ENCODE results near the gene LSMEM2. TPM values are rescaled to one million over a fixed set of nuclear protein-coding genes. Genes with fewer than 3 reads are reported as not detected.

Gene LSMEM2
- total RNA-seq, 1 donor from 2014 or later = not detected

GRCh38 chr3:50319181-50319893, 40.5 kb downstream of the LSMEM2 start:
- no peaks in the 10 kb centered on the region for H3K27me3 Mint-ChIP-seq (ENCODE audit: low read depth)

DNA sequence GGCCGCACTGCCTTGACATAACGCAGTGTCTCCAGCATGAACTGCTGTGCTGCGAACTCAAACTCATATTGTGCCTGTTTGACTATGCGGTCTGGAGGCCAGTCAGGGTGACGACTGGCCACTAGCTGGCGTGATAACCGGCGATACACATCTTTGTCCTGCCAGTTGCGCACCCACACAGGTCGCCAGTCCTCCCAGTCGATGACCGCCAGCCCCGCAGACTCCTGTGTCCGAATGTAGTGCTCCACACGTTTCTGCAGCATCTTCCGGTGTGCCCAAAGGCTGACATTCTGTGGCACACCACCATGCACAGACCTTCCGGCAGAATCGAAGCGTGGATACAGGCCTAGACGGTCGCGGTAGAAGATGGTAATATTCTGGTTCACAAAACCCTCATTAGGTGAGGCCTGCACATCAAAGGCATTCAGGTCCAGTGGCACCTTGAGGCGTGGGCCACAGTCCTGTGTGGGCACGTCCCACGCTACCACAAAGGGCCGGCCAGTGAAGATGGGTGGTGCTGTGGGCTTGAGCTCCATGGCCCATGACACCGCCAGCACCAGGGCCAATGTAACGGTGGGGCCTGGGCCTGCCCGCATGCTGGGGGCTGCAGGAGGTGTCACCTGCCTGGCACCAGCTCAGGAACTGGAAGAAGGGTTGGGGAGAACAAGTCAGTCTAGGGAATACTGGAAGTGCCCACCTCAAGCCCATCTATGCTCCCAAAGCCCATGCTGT, 41.2 kb downstream of the LSMEM2 start:
- Mint-ChIP-seq H3K9me3 (ENCODE audit: low read depth) (no peaks in the 10 kb centered on the region), H3K4me3 (ENCODE audit: unreplicated experiment) (peak overlapping the region; percentile 86), H3K36me3 (ENCODE audit: low read depth) (peaks cover 8% of the 10 kb centered on the region), H3K27ac (ENCODE audit: unreplicated experiment) (no peak overlapping the region), H3K4me1 (ENCODE audit: low read depth) (peaks cover 51% of the 10 kb centered on the region), H3K27me3 (ENCODE audit: low read depth) (no peaks in the 10 kb centered on the region)
- no peak for DNase-seq (ENCODE audit: low spot score)
- no peak for TF ChIP-seq CTCF (IDR thresholded peaks at IDR 0.05)

More at GRCh38 chr3:50319181-50319893, 40.5 kb downstream of the LSMEM2 start:
- Mint-ChIP-seq H3K9me3 (ENCODE audit: low read depth) (no peaks in the 10 kb centered on the region), H3K36me3 (ENCODE audit: low read depth) (peaks cover 8% of the 10 kb centered on the region), H3K27ac (ENCODE audit: unreplicated experiment) (no peak overlapping the region), H3K4me3 (ENCODE audit: unreplicated experiment) (peak overlapping the region; percentile 30), H3K4me1 (ENCODE audit: low read depth) (peaks cover 47% of the 10 kb centered on the region)
- no peak for TF ChIP-seq CTCF (IDR thresholded peaks at IDR 0.05)
- no peak for DNase-seq (ENCODE audit: low spot score)

GRCh38 chr3:50320853-50321335, 42.0 kb downstream of the LSMEM2 start:
- DNase-seq (ENCODE audit: low spot score) = peak; percentile 86
- H3K9me3 Mint-ChIP-seq (ENCODE audit: low read depth) = no peaks in the 10 kb centered on the region
- TF ChIP-seq CTCF (IDR thresholded peaks at IDR 0.05) = no peak
- peak overlapping the region; percentile 86 for H3K4me3 Mint-ChIP-seq (ENCODE audit: unreplicated experiment)
- H3K27me3 Mint-ChIP-seq (ENCODE audit: low read depth) = no peaks in the 10 kb centered on the region
- H3K27ac Mint-ChIP-seq (ENCODE audit: unreplicated experiment) = peak overlapping the region; percentile 89
- H3K4me1 Mint-ChIP-seq (ENCODE audit: low read depth) = peaks cover 51% of the 10 kb centered on the region
- peaks cover 5% of the 10 kb centered on the region for H3K36me3 Mint-ChIP-seq (ENCODE audit: low read depth)

DNA sequence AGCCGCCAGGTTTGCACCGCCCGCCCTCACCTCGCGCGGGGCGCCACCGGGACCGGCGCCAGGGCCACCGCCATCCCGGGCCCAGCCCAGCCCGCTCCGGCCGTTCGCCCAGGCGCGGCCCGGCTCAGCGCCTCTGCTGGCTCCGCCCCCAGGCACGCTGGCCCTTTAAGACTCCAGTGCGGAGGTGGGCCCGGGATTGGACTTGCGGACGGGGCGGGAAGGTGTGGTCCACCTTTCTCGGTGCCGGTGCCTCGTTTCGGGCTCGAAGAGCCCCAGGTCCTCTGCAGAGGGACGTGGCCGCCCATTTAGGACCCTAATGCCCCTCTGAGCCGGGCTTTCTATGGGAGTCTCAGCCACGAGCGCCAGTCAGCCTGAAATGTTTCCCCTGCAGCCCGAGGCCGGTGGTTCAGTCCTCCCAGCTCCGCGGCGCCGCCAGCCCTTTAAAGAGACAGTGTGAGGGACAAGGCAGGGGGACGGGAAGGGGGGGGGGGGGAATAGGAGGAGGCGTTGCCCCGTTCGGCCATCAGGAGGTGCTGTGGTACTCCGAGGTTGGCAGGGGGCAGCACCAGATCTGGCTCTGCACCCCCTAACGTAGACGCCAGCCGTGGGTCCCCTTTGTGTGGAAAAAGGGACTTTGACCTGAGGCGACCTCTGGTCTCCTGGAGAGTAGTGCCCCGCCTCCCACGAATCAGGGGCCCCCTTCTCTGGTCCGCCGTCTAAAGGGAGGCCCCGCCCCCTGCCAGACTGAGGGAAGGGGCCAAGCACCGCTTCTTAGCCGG, 42.6 kb downstream of the LSMEM2 start:
- no peaks in the 10 kb centered on the region for H3K9me3 Mint-ChIP-seq (ENCODE audit: low read depth)
- H3K4me3 Mint-ChIP-seq (ENCODE audit: unreplicated experiment) = peak overlapping the region; percentile 80
- H3K4me1 Mint-ChIP-seq (ENCODE audit: low read depth) = peaks cover 50% of the 10 kb centered on the region
- peak; percentile 96 for DNase-seq (ENCODE audit: low spot score)
- H3K27me3 Mint-ChIP-seq (ENCODE audit: low read depth) = no peaks in the 10 kb centered on the region
- TF ChIP-seq CTCF (IDR thresholded peaks at IDR 0.05) = peak; percentile 80
- H3K36me3 Mint-ChIP-seq (ENCODE audit: low read depth) = peaks cover 3% of the 10 kb centered on the region
- peak overlapping the region; percentile 96 for H3K27ac Mint-ChIP-seq (ENCODE audit: unreplicated experiment)

- Mint-ChIP-seq H3K27ac (ENCODE audit: unreplicated experiment) (no peak overlapping the region), H3K4me3 (ENCODE audit: unreplicated experiment) (peak overlapping the region; percentile 80), H3K27me3 (ENCODE audit: low read depth) (no peaks in the 10 kb centered on the region), H3K9me3 (ENCODE audit: low read depth) (no peaks in the 10 kb centered on the region), H3K36me3 (ENCODE audit: low read depth) (peaks cover 3% of the 10 kb centered on the region), H3K4me1 (ENCODE audit: low read depth) (peaks cover 48% of the 10 kb centered on the region)
- peak; percentile 33 for TF ChIP-seq CTCF (IDR thresholded peaks at IDR 0.05)
- no peak for DNase-seq (ENCODE audit: low spot score)
Observed at GRCh38 chr3:50322115-50322385, 43.2 kb downstream of the LSMEM2 start.
